ENCODE data around the gene MYO5A. TPM values are rescaled to one million over a fixed set of nuclear protein-coding genes. Genes with fewer than 3 reads are reported as not detected.

Gene MYO5A
- total and polyA plus RNA-seq, 2 donors (not counting 1 experiment from before 2014, with no cell fraction given) = 12.2 to 44.4 TPM

- CTCF ChIA-PET = interaction anchor here (0.6 kb wide), 1 partner anchor 100 kb away, joined by 4 read pairs; no protein-coding TSS in a partner anchor
- H3K4me3 Mint-ChIP-seq = no peak overlapping the region
- TF ChIP-seq EZH2 (IDR thresholded peaks at IDR 0.05; ENCODE audit: borderline replicate concordance, insufficient read depth, low read depth, low read length, poor library complexity, severe bottlenecking) (no peak), CTCF (IDR thresholded peaks at IDR 0.05) (no peak)
These were observed 113.1 kb downstream of the MYO5A start for GRCh38 chr15:52415628-52416027.

GRCh38 chr15:52414936-52415335, 113.7 kb downstream of the MYO5A start:
- H3K9me3 ChIP-seq (ENCODE audit: control extremely low read depth in 1 of 3, control insufficient read depth in 2 of 3, insufficient read depth in 1 of 3, low read length in 2 of 3) = no peaks in the 10 kb centered on the region
- Mint-ChIP-seq H3K27me3 (no peaks in the 10 kb centered on the region), H3K27ac (no peak overlapping the region), H3K4me1 (no peaks in the 10 kb centered on the region), H3K4me3 (no peak overlapping the region), H3K9me3 (ENCODE audit: insufficient read depth) (no peaks in the 10 kb centered on the region)
- ChIA-PET POLR2A (no interaction called here), CTCF (interaction anchor here (0.6 kb wide), 1 partner anchor 100 kb away, joined by 4 read pairs; no protein-coding TSS in a partner anchor)
- no CpG with 5 or more reads among the region's 6 CpGs for WGBS (ENCODE audit: insufficient coverage)
- H2AFZ ChIP-seq (ENCODE audit: insufficient read depth, low read depth, low read length, poor library complexity, severe bottlenecking) = no peak overlapping the region
- H4K20me1 ChIP-seq (ENCODE audit: control insufficient read depth, insufficient read depth, low read length, poor library complexity, severe bottlenecking) = no peaks in the 10 kb centered on the region
- no peaks in the 10 kb centered on the region for H3K4me1 ChIP-seq (ENCODE audit: control insufficient read depth in 2 of 2, insufficient read depth in 2 of 2, low read length in 2 of 2)
- H3K36me3 ChIP-seq (replicated peaks in 1 of 2; ENCODE audit: control extremely low read depth in 1 of 2, control insufficient read depth in 1 of 2, extremely low read depth in 1 of 2, insufficient read depth in 2 of 2, low read length in 1 of 2) = peaks cover 2 to 35% of the 10 kb centered on the region in 2 experiments
- DNase-seq (no peak), ATAC-seq (ENCODE audit: low read depth) (no peak)
- no peaks in the 10 kb centered on the region for H3K27me3 ChIP-seq (replicated peaks in 1 of 4; ENCODE audit: control extremely low read depth in 1 of 4, control insufficient read depth in 3 of 4, insufficient read depth in 4 of 4, low read length in 3 of 4)
- intact Hi-C loops (cut with micrococcal nuclease) = loop anchor here (5.0 kb wide), 1 partner anchor 52 kb away; no protein-coding TSS in a partner anchor
- TF ChIP-seq CTCF (IDR thresholded peaks at IDR 0.05) = no peak
- TF ChIP-seq EZH2 (IDR thresholded peaks at IDR 0.05; ENCODE audit: borderline replicate concordance, insufficient read depth, low read depth, low read length, poor library complexity, severe bottlenecking) = no peak
- no peak overlapping the region for H3K9ac ChIP-seq (ENCODE audit: low read length)
- no peak overlapping the region for H3K4me2 ChIP-seq (replicated peaks; ENCODE audit: low read depth, low read length, poor library complexity, severe bottlenecking)
- H3K79me2 ChIP-seq (ENCODE audit: control insufficient read depth, insufficient read depth, low read length) = no peaks in the 10 kb centered on the region
- no peak overlapping the region for H3K27ac ChIP-seq (ENCODE audit: low read length in 2 of 2)
- no peak overlapping the region for H3K4me3 ChIP-seq (ENCODE audit: control extremely low read depth in 1 of 5, extremely low read depth in 1 of 5, insufficient read depth in 1 of 5, low read depth in 2 of 5, low read length in 4 of 5)

More at GRCh38 chr15:52415628-52416027, 113.1 kb downstream of the MYO5A start:
- Histone ChIP-seq H2AFZ (ENCODE audit: insufficient read depth, low read depth, low read length, poor library complexity, severe bottlenecking) (no peak overlapping the region), H3K9me3 (ENCODE audit: control extremely low read depth in 1 of 3, control insufficient read depth in 2 of 3, insufficient read depth in 1 of 3, low read length in 2 of 3) (no peaks in the 10 kb centered on the region), H3K4me3 (ENCODE audit: control extremely low read depth in 1 of 5, extremely low read depth in 1 of 5, insufficient read depth in 1 of 5, low read depth in 2 of 5, low read length in 4 of 5) (no peak overlapping the region), H3K36me3 (replicated peaks in 1 of 2; ENCODE audit: control extremely low read depth in 1 of 2, control insufficient read depth in 1 of 2, extremely low read depth in 1 of 2, insufficient read depth in 2 of 2, low read length in 1 of 2) (peaks cover 2 to 33% of the 10 kb centered on the region in 2 experiments), H3K27ac (ENCODE audit: low read length in 2 of 2) (no peak overlapping the region), H3K4me1 (ENCODE audit: control insufficient read depth in 2 of 2, insufficient read depth in 2 of 2, low read length in 2 of 2) (no peaks in the 10 kb centered on the region), H3K9ac (ENCODE audit: low read length) (no peak overlapping the region), H3K79me2 (ENCODE audit: control insufficient read depth, insufficient read depth, low read length) (no peaks in the 10 kb centered on the region), H4K20me1 (ENCODE audit: control insufficient read depth, insufficient read depth, low read length, poor library complexity, severe bottlenecking) (no peaks in the 10 kb centered on the region), H3K4me2 (replicated peaks; ENCODE audit: low read depth, low read length, poor library complexity, severe bottlenecking) (no peak overlapping the region), H3K27me3 (replicated peaks in 1 of 4; ENCODE audit: control extremely low read depth in 1 of 4, control insufficient read depth in 3 of 4, insufficient read depth in 4 of 4, low read length in 3 of 4) (no peaks in the 10 kb centered on the region)
- no peaks in the 10 kb centered on the region for H3K27me3 Mint-ChIP-seq
- intact Hi-C loops (cut with micrococcal nuclease) = loop anchor here (5.0 kb wide), 1 partner anchor 52 kb away; no protein-coding TSS in a partner anchor
- WGBS (ENCODE audit: insufficient coverage) = no CpG with 5 or more reads among the region's 2 CpGs
- POLR2A ChIA-PET = no interaction called here
- H3K4me1 Mint-ChIP-seq = peaks cover 2% of the 10 kb centered on the region
- DNase-seq (no peak), ATAC-seq (ENCODE audit: low read depth) (no peak)
- H3K9me3 Mint-ChIP-seq (ENCODE audit: insufficient read depth) = no peaks in the 10 kb centered on the region
- H3K27ac Mint-ChIP-seq = no peak overlapping the region

Measured in B cell (primary cell).